Activated CD4-positive, alpha-beta T cell treated with anti-CD3 and anti-CD28 coated beads, Interleukin-2, amount 10 ng/mL, durations not matched to agents 24 days and 14 days (primary cell): ENCODE results near the gene ALDH1A1. TPM values are rescaled to one million over a fixed set of nuclear protein-coding genes. Genes with fewer than 3 reads are reported as not detected.

Source experiments
- DNase-seq: peaks from one replicate; pipeline ENCODE4 v3.0.0; 2022
- H3K27ac Mint-ChIP-seq: one replicate; pipeline ENCODE4 v1.8.0; 2022; ENCODE audit warnings: mild to moderate bottlenecking, mixed read lengths
- H3K27me3 Mint-ChIP-seq: one replicate; pipeline ENCODE4 v1.8.0; 2022; ENCODE audit warnings: mixed read lengths
- H3K36me3 Mint-ChIP-seq: one replicate; pipeline ENCODE4 v1.8.0; 2022; ENCODE audit warnings: low read depth, mild to moderate bottlenecking, mixed read lengths
- H3K4me1 Mint-ChIP-seq: one replicate; pipeline ENCODE4 v1.8.0; 2021; ENCODE audit warnings: mixed read lengths
- H3K4me3 Mint-ChIP-seq: one replicate; pipeline ENCODE4 v1.8.0; 2022; ENCODE audit warnings: mild to moderate bottlenecking, moderate library complexity, mixed read lengths
- H3K9me3 Mint-ChIP-seq: one replicate; pipeline ENCODE4 v1.8.0; 2021; ENCODE audit warnings: mixed read lengths
- intact Hi-C: fragments of 100-400 bp; cut with micrococcal nuclease; formaldehyde crosslinking; loops from one replicate; pipeline ENCODE4 v1.15.1; 2023
- total RNA-seq: library from RNA; stranded (reverse); gene quantifications from 2 replicates; pipeline ENCODE4 v1.2.3, GENCODE V29; 2022

The ALDH1A1 gene
- total RNA-seq, 1 donor from 2014 or later: not detected

DNA sequence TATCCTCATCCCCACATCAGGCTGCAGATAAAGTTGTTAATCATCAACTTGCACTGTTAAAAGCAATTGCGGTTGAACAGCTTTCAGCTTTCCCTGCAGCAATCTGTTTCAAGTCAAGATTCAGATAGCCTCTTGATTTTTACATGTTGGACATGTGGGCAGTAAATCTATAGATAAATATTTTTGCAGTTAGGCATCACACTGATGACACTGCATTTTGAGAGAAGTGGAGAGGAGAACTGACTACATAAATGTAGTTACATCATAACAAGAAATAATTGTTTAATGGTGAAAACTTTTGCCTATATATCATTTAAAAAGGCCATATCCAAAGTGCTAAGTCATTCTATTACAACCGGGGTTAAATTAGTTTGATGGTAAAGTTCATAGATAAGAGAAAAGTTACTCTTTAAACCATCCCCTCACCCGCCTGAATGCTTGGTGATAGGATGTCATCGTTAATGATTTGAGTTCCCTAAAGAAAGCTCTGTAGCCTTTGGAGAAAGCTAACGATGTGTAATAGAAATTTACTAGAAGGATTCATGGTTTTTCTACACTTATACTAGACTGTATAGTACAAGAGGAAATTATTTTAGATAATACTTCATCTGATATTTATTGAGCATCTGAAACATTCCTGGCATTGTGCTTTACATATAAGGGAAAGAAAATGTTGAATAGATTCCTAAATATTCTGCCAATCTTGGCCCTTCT, 30.8 kb upstream of the ALDH1A1 start:
- no peak overlapping the region for H3K4me3 Mint-ChIP-seq
- no peaks in the 10 kb centered on the region for H3K27me3 Mint-ChIP-seq
- DNase-seq: no peak
- H3K27ac Mint-ChIP-seq: no peak overlapping the region
- no peaks in the 10 kb centered on the region for H3K4me1 Mint-ChIP-seq
- no peaks in the 10 kb centered on the region for H3K9me3 Mint-ChIP-seq
- H3K36me3 Mint-ChIP-seq: no peaks in the 10 kb centered on the region
- intact Hi-C loops: no loop called here

DNA sequence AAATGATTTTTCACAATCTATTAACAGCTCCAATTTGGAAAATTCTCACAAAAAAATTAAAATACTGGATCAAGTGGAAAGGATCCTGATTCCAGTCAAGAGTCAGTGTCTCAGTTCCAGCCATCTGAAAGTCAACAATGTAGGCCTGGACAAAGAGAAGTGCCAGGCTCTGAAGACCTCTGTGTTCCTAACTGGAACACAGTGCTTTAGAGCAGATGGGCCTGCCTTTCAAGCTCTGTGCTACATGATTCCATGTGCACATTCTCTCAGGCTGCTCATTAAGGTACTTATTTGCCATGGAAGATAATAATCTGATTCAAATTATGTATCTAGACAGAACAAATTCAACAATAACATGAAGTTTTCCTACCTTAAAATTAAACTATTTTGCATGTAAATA, 30.2 kb upstream of the ALDH1A1 start:
- intact Hi-C loops: no loop called here
- Mint-ChIP-seq H3K27me3 (no peaks in the 10 kb centered on the region), H3K36me3 (no peaks in the 10 kb centered on the region), H3K4me1 (no peaks in the 10 kb centered on the region), H3K4me3 (no peak overlapping the region), H3K27ac (no peak overlapping the region), H3K9me3 (no peaks in the 10 kb centered on the region)
- DNase-seq: no peak

DNA sequence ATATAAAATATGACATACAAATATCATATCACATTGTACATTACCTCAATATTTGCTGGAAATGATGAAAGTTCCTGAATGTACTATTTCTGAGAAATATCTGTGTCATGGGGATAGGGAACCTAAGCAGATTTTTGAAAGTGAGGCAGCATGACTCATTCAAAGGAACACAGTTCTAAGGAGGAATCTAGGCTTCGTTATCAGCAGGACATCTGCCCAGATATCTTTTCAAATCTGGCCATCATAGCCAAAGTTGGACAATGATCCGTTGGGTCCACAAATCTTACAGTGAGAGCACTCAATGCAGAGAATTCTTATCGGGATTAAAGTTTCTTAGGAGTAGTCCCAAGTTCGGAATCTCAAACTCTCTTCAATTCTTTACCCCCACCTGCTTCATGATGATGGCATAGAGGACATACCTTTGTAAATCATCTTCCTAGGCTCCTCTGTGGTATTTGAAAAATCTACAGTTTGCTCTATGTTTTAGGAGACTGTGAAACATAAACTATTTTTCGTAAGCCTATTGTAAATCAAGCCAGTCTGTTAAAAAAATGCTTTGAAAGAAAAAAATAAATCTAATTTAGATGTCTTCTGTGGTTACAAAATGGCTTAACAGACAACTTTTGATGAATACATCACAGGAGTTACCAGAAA, 29.4 kb upstream of the ALDH1A1 start:
- Mint-ChIP-seq H3K27ac (no peak overlapping the region), H3K4me1 (no peaks in the 10 kb centered on the region), H3K4me3 (no peak overlapping the region), H3K27me3 (no peaks in the 10 kb centered on the region), H3K36me3 (no peaks in the 10 kb centered on the region), H3K9me3 (no peaks in the 10 kb centered on the region)
- DNase-seq: no peak
- intact Hi-C loops: no loop called here

DNA sequence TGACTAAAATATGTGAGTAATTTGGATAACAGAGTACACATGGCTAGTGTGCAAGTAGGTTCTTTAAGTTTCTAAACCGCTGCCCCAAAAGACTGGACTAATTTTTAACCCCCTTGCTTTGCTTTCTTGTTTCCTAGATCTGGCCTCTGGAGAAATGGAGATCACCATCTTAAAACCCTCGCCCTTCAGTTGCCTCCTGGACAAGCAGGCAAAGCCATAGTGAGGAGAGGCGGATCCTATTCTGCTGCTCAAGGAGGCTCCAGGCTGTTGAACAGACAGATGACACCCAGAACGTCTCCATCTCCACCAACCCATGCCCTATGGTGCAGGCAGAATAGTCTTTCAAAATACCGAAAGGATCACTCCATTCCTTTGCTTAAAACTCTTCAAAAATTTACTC, 28.6 kb upstream of the ALDH1A1 start:
- Mint-ChIP-seq H3K4me1 (no peaks in the 10 kb centered on the region), H3K36me3 (no peaks in the 10 kb centered on the region), H3K27ac (no peak overlapping the region), H3K9me3 (no peaks in the 10 kb centered on the region), H3K27me3 (no peaks in the 10 kb centered on the region), H3K4me3 (no peak overlapping the region)
- no peak for DNase-seq
- intact Hi-C loops: no loop called here

DNA sequence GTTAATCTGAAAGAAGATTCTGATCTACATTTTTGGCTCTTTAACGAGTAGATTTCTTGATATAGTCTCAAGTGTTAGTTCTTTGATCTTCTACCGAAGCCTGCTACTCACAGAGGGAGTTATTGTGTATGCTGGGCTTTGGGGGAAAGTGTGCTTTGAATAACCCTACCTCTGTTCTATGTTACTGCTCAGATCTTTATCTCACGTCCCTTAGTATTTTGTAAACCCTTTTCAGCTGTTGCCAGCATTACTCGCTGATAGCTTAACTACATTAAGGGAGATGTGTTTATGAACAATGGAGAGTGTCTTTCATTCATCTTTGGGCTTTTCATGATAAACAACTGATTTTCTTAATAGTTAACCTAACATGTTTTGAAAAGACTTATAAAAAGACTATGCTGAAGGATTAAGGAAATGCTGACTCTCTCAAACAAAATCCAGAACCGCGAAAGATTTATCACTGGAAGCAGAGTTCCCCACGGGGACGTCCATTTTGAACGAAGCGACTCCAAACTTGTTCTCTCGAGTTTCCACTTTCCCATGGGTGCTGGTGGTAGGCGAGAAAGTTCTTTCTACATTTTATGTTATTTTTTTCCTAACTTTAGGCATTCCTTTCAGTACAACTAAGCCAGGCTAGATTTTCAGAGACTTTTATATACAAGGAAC, 27.9 kb upstream of the ALDH1A1 start:
- no peaks in the 10 kb centered on the region for H3K4me1 Mint-ChIP-seq
- DNase-seq: no peak
- no peak overlapping the region for H3K27ac Mint-ChIP-seq
- intact Hi-C loops: no loop called here
- no peaks in the 10 kb centered on the region for H3K27me3 Mint-ChIP-seq
- H3K36me3 Mint-ChIP-seq: no peaks in the 10 kb centered on the region
- H3K9me3 Mint-ChIP-seq: no peaks in the 10 kb centered on the region
- H3K4me3 Mint-ChIP-seq: no peak overlapping the region

DNA sequence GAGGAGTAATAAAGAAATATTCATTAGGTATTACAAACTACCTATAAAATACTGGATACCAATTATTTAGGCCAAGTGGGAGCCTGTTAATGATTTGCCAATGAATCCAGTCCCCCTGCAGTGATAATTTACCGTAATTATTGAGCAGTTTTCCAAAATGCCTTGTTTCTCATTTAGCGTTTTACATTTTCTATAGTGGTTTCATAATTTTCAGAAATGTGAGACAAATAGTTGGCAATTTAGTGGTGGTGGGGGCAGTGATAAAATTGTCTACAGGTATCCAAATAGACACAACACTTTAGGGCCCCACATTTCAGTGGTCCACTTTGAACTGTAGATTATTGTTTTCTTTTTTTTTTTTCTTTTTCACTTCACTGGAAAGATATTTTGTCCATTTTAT, 27.3 kb upstream of the ALDH1A1 start:
- H3K4me3 Mint-ChIP-seq: no peak overlapping the region
- no peaks in the 10 kb centered on the region for H3K9me3 Mint-ChIP-seq
- intact Hi-C loops: no loop called here

DNA sequence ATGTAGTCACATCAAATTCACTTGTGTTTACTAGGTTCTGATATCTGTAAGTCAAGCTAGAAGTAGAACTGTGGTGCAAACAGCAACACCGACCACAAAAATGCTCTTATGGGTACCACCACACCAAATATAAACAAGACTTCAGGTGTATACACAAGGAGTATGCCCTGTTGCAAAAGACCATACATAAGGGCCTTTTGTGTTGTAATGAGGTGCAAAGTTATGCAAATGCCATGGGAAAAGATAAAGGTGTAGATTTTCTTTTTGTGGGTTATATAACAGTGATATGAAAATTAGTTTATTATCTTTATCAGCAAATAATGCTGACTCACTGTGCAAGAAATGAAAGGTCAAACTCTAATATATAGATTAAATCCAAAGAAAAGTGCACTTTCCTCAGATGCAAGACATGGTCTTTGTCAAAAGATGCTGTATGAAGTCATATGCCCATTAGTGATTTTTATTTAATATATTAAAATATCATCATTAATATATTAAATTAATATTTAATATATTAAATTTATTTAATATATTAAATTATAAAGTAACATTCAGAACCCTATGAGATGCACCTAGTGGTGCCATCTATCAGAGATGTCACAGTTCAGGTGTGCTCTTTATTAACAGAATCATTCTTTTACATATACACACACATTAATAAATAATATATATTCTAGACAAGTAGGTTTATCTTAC, 26.7 kb upstream of the ALDH1A1 start:
- no peaks in the 10 kb centered on the region for H3K4me1 Mint-ChIP-seq
- no peaks in the 10 kb centered on the region for H3K9me3 Mint-ChIP-seq
- H3K36me3 Mint-ChIP-seq: no peaks in the 10 kb centered on the region
- no peak overlapping the region for H3K27ac Mint-ChIP-seq
- H3K4me3 Mint-ChIP-seq: no peak overlapping the region
- intact Hi-C loops: no loop called here
- DNase-seq: no peak
- H3K27me3 Mint-ChIP-seq: no peaks in the 10 kb centered on the region

More for the DNA sequence above, 27.3 kb upstream of the ALDH1A1 start:
- no peak overlapping the region for H3K27ac Mint-ChIP-seq
- H3K4me1 Mint-ChIP-seq: no peaks in the 10 kb centered on the region
- DNase-seq: no peak
- no peaks in the 10 kb centered on the region for H3K27me3 Mint-ChIP-seq
- no peaks in the 10 kb centered on the region for H3K36me3 Mint-ChIP-seq

DNA sequence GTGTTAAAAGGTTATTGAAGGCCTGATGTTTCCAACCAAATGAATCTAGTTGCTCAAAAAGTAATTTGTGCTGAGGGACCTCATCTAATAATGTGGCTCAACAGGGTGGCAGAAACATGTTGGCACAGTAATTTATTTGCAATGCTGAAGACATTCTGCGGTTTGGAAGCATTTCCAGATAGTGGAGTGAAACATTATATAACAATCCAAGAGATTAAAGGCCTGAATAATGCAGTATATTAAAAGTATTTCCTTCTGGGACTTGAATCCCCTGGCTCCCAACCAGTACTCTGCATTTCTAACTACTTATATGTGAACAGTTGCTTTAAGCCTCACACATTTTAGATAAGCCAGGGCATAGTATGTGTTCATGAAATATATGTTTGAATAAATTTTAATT, 25.9 kb upstream of the ALDH1A1 start:
- no peak overlapping the region for H3K27ac Mint-ChIP-seq
- no peaks in the 10 kb centered on the region for H3K27me3 Mint-ChIP-seq
- no peak overlapping the region for H3K4me3 Mint-ChIP-seq
- H3K9me3 Mint-ChIP-seq: no peaks in the 10 kb centered on the region
- intact Hi-C loops: no loop called here
- H3K36me3 Mint-ChIP-seq: no peaks in the 10 kb centered on the region
- no peaks in the 10 kb centered on the region for H3K4me1 Mint-ChIP-seq
- DNase-seq: no peak

DNA sequence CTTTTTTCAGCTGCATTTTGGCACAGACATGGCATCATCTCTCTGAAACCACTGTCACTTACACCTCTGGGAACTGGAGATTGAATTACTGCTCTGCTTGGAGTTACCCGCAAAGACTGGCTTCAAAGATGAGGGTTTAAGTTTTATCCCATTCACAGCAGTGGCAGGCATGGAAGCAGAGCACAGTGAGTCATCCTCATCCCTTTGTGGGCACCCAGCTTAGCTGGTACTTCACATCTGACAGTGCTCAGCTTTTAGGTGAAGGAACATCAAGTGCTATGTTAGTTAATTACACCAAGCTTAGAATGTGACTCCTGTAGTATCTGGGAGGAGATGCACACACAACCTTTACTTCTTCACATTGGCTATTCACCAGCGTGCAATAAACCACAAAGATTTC, 24.8 kb upstream of the ALDH1A1 start:
- no peak overlapping the region for H3K4me3 Mint-ChIP-seq
- H3K9me3 Mint-ChIP-seq: no peaks in the 10 kb centered on the region
- intact Hi-C loops: no loop called here
- no peaks in the 10 kb centered on the region for H3K4me1 Mint-ChIP-seq
- H3K27ac Mint-ChIP-seq: no peak overlapping the region
- no peak for DNase-seq
- H3K27me3 Mint-ChIP-seq: no peaks in the 10 kb centered on the region
- no peaks in the 10 kb centered on the region for H3K36me3 Mint-ChIP-seq

DNA sequence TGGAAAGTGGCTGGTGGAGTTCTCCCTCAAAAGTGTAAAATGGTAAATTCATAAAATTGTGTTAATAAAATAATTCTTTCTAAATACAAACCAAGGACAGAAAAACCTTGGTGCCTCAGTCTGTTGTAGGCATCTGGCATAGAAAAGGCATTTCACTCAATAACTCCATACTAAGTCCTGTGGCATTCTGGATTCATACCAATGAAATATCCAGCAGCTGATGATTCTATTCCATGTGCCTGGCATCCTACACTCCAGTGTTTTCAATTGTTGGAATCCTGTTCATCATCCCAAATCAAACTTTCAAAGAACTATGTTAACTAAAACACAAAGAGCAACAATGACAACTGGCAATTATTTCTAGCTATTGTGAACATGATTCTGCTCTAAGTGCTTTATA, 21.6 kb upstream of the ALDH1A1 start:
- Mint-ChIP-seq H3K27me3 (no peaks in the 10 kb centered on the region), H3K9me3 (no peaks in the 10 kb centered on the region), H3K27ac (no peak overlapping the region), H3K4me3 (no peak overlapping the region), H3K36me3 (no peaks in the 10 kb centered on the region), H3K4me1 (no peaks in the 10 kb centered on the region)
- intact Hi-C loops: no loop called here
- no peak for DNase-seq

DNA sequence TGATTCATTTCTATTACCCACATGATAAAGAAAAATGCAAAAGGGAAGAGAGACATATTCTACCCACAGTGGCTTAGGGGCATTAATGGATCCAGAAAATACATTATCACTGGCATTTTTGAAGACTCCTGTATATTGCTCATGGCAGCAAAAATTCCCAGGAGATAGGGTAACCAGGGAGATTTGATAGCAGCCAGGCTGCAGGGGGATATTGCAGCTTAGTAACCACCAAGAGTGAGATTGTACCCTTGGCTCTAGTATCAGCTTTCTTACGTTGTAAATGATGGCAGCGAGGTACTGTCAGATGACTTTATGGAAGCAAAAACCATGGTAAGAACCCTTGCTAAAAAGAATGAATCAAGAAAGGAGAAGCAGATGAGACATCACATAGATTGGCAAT, 19.8 kb upstream of the ALDH1A1 start:
- Mint-ChIP-seq H3K4me1 (no peaks in the 10 kb centered on the region), H3K27ac (no peak overlapping the region), H3K9me3 (no peaks in the 10 kb centered on the region), H3K4me3 (no peak overlapping the region), H3K27me3 (no peaks in the 10 kb centered on the region), H3K36me3 (no peaks in the 10 kb centered on the region)
- DNase-seq: no peak
- intact Hi-C loops: no loop called here

DNA sequence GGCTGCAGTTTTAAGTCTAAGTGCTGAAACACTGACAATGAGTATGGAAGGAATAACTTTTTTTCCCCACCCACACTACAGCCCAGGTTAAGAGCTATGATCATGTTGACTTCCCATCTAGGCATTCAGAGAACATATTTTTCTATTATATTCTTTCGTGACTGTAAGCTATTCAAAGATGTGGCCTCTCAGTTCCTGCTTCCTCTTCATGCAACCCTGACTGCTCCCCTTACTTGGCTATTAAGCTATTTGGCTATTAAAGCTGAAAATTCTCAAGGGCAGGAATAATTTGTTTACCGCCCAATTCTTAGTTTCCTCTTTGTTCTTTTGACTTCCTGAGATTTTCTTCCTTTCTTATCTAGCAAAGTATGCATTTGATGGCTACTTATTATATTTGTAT, 18.6 kb upstream of the ALDH1A1 start:
- H3K27ac Mint-ChIP-seq: no peak overlapping the region
- no peaks in the 10 kb centered on the region for H3K27me3 Mint-ChIP-seq
- no peaks in the 10 kb centered on the region for H3K4me1 Mint-ChIP-seq
- intact Hi-C loops: no loop called here
- no peaks in the 10 kb centered on the region for H3K36me3 Mint-ChIP-seq
- no peak for DNase-seq
- H3K4me3 Mint-ChIP-seq: no peak overlapping the region
- no peaks in the 10 kb centered on the region for H3K9me3 Mint-ChIP-seq

DNA sequence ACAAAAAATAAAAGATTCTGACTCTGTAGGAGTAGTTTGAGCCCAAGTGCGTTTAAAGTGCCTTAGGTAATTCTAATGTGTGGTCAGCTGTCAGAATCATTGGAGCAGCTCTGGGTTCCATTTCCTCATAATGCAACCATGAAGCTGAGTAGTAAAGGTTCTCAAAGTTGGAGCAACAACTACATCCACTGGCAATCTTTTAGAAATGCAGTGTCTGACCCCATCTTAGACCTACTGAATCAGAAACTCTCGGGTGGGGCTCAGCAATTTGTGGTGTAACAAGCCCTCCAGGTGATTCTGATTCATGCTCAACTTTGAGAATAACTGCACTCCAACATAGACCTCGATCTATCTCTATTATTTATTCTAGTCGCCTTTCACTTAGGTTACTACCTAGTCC, 7.6 kb upstream of the ALDH1A1 start:
- no peaks in the 10 kb centered on the region for H3K27me3 Mint-ChIP-seq
- H3K27ac Mint-ChIP-seq: no peak overlapping the region
- no peaks in the 10 kb centered on the region for H3K36me3 Mint-ChIP-seq
- no peak overlapping the region for H3K4me3 Mint-ChIP-seq
- intact Hi-C loops: no loop called here
- H3K9me3 Mint-ChIP-seq: no peaks in the 10 kb centered on the region
- no peaks in the 10 kb centered on the region for H3K4me1 Mint-ChIP-seq
- DNase-seq: no peak
